Umbilical cord (tissue), 2 donors: ENCODE results near the gene TBCB. TPM values are rescaled to one million over a fixed set of nuclear protein-coding genes. Genes with fewer than 3 reads are reported as not detected.
"Not testable (repeated sequence)": the region's sequence is repeated elsewhere in the genome, so short reads cannot be mapped to it uniquely, and the experiment has no call there.

Experiments used
- DNase-seq: peaks from one replicate; pipeline ENCODE4 v3.0.0-alpha.2; 2015; ENCODE audit warnings: low spot score
- total RNA-seq: library from RNA; depleted of rRNA; stranded (reverse); fragments of >200 nt; gene quantifications from one replicate; pipeline ENCODE4 v1.2.3, GENCODE V29; 2014; ENCODE audit warnings: low replicate concordance; ENCODE audit not compliant: insufficient read depth

Gene TBCB
- total RNA-seq, 1 donor from 2014 or later = 61.6 TPM

DNA sequence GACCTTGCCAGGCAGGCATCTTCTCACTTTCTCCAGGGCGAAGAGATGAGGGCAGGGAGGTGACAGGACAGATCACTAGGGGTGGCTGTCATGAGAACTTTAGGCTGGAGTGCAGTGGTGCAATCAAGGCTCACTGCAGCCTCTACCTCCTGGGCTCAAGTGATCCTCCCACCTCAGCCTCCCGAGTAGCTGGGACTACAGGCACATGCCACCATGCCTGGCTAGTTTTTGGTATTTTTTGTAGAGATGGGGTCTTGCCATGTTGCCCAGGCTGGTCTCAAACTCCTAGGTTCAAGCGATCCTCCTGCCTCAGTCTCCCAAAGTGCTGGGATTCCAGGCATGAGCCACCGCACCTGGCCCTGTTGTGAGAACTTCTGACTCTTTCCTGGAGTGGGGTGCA lies 19.6 kb downstream of the TBCB start:
- not testable (repeated sequence) for DNase-seq

DNA sequence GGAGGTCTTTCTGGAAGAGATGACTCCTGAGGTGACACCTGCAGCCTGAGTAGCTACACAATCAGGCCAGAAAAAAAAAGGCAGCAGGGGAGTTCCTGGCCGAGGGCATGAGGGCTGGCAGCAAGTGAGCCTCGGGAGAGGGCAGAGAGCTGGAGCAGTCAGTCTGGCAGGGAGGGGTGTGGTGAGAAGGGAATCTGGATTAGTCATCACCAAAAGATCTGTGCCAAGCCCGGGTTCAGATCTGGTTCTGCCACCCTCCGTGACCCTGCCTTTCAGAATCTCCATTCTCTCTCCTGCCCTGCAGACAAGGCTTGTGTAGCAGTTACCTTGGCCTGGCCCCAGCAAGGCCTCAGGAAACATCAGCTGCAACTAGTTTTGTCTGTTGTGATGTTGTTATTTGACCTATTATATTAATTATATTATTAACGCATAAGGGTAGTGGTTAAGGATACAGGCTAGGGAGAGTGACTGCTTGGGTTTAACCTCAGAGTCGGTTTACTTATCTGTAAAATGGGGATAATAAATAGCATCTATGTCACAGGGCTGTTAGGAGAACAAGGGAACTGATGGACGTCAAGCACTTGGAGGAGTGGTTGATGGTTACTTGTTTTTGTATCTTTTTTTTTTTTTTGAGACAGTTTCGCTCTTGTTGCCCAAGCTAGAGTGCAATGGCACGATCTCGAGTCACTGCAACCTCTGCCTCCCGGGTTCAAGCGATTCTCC lies 21.9 kb downstream of the TBCB start:
- peak; percentile 56 for DNase-seq

DNA sequence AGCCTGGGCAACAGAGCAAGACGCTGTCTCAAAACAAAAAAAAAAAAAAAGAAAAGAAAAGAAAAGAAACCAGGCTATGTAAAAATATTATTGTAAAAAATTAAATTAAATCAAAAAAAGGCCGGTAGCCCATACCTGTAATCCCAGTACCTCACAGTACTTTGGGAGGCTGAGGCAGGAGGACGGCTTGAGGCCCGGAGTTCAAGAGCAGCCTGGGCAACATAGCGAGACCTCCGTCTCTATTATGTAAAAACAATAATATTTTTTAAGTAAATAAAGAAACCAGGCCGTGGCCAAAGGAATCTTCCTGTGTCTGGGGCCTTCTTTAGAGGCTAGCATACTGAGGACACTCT lies 23.8 kb downstream of the TBCB start:
- no peak for DNase-seq

DNA sequence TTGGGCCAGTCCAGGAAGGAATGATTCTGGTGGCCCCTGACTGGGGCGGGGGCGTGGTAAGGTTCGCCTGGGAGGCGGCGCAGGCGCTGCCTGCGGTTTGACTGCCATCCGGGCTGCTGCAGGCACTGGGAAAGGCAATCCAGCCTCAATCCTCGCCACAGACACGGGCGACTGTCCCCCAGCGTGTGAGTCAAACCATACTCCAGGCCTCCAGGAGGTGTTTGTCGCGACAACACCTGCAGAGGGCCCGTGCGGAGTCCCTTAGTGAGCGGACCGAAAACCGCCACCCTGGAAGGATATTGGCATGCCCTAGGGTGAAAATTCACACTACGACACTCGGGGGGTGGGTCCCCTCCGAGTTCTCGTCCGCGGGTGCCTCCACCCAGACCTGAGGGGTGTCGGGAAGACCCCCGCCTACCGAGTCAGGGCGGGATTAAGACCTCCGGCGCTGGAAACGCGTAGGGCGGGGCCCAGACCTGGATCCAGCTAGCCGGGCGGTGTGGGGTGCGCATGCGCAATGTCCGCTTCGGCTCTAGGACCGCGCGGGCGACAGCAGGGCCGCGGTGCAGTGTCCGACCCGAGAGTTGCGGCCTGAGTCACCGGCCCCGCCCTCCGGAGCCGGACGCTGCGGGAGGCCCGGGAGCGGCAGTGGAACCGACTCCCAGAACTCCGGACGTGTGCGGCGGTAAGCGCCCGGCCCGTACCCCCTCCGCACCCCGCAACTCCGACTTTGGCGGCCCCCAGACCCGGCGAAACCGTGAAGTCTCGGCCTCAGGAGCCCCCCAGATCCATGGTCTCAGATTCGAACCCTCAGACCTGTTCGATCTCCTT lies 24.4 kb downstream of the TBCB start, which contains the start of gene CAPNS1:
Gene CAPNS1 (plus strand): TSS at position 594 of the 831 bp plus-strand sequence. CDS start 946 bp downstream, outside the sequence.
- peak; percentile 99 for DNase-seq

DNA sequence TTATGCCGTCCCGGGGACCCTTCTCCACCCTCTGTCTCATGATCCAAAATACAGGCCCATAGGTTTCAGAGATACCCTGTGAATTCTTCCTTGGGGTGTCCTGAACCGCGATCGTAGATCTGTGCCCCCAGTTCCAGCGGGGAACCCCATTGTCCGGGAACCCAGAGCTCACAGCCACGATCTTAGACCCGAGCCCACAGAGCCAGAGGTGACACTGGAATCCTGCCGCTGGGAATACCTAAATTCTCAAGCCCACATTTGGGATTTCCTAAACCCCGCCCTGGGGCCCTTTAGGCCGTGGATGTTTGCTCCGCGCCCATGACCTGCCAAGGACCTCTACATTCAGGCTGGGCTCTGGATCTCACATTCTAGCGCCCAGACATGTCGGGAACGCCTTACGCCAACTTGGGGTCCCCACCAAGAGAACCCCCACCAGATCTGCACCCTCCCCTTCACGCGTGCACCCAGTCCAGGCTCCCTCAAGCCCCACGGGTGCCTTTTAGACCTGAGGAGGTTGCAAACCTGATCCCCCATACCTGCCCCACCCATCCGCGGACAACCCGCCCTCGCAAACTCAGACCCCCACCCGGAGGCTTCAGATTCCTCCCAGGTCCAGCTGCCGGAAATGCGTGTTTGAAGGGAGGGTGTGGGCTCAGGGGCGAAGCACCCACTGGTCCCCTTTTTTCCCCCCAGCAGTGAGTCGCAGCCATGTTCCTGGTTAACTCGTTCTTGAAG lies 25.2 kb downstream of the TBCB start:
- DNase-seq = peak; percentile 72

DNA sequence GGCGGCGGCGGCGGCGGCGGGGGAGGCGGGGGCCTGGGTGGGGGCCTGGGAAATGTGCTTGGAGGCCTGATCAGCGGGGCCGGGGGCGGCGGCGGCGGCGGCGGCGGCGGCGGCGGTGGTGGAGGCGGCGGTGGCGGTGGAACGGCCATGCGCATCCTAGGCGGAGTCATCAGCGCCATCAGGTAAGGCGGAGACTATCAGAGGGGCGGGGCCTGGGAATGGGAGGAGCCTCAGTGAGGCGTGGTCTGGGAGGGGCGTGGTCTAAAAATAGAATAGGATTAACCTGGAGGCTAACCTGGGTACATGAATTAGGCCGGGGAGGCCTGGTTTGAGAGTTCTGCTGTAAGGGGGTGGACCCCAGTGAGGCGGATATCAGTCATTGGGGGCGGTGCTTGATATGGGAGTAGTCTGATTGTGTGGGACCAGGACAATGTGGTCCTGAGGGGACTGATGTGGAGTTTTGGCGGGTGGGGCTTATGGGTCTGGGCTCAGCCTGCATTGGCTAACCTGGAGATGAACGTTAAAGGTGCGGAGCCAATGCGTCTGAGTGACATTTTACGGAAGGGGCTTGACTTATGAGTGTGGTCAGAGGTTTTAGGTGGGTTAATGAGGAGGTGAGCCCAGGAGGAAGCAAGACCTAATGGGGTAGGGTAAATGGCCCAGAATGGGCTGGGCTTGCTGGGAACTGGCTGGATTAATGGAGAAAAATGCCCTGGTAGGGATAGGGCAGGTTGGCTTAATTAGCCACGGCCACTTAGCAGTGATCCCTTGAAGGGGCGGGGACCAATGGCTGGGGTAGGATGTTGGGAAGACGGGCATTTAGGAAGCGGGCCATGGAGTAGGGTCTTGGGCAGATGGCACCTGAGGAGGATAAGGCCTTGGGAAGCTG lies 26.0 kb downstream of the TBCB start:
- DNase-seq = peak; percentile 75

DNA sequence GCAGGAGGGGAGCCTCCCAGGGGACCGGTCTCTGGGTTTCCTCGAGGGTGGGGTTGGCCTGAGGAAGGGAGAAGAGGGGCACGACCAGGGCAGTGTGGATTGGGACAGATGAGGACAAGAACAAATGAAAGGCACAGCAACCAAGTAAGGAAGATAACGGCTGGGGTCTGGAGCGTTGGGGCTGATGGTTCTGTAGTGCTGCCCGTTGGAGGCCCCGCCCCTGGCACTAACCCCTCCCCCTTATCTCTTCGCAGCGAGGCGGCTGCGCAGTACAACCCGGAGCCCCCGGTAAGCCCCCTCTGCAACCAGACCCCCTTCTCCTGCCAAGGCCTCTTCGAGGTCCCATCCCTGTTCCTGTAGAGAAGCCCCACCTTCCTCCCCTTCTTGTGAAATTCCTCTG lies 26.8 kb downstream of the TBCB start:
- no peak for DNase-seq

DNA sequence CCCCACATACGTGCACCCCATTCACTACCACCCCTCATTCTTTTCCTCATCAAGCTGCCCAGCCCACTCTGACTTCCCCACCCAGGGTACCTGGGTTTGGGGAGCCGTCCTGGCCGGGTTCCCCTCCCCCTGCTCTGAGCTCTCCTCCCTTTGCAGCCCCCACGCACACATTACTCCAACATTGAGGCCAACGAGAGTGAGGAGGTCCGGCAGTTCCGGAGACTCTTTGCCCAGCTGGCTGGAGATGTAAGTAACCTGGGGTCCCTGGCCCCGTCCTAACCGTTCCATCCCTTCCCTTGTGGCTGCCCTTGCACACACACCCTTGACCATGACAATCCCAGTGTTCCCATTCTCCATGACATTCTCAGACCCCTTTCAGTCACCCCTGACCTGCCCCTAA lies 27.2 kb downstream of the TBCB start:
- DNase-seq = no peak

DNA sequence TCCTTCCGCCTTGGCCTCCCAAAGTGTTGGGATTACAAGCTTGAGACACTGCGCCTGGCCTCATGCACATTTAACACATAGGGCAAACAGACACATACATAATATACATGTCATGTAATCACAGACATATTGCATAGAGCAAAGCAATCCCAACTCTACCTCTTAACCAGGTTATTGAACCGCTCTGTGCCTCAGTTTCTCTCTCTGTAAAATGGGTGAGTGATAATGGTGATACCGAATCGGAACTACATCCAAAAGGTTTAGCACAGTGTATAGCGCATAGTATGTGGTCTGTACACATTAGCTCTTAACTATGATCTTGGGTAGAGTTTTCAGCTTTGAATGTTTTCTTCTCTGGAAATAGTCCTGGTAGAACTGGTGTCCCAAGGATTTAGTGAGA lies 29.4 kb downstream of the TBCB start:
- no peak for DNase-seq

DNA sequence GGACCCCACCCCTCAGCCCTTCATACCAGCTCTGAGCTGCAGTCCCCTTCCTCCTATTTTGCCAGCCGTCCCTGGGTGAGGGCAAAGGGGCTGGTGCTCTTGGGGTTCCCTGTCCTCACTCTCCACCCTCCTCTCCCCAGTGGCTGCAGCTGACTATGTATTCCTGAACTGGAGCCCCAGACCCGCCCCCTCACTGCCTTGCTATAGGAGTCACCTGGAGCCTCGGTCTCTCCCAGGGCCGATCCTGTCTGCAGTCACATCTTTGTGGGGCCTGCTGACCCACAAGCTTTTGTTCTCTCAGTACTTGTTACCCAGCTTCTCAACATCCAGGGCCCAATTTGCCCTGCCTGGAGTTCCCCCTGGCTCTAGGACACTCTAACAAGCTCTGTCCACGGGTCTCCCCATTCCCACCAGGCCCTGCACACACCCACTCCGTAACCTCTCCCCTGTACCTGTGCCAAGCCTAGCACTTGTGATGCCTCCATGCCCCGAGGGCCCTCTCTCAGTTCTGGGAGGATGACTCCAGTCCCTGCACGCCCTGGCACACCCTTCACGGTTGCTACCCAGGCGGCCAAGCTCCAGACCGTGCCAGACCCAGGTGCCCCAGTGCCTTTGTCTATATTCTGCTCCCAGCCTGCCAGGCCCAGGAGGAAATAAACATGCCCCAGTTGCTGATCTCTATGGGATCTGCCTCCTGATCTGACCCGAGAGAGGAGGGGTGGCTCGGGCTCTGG lies 34.6 kb downstream of the TBCB start:
- DNase-seq = no peak

DNA sequence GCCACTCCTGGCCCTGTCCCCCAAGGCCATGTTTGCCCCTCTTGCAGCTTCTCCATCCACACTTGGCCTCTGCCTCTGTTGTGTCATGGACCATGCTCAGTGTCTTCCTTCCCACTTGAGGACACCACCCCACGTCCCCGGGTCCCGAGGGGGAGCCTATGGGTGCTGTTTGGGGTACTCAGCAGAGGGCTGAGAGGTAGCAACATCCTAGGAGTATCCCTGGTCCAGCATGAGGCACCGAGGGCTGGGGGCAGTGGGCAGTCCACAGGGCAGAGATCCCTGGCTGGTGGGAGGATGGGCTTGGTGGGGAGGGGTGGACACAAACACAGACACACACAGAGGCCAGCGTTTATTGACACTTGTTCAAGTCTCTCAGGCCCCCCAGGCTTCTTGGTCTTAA lies 35.3 kb downstream of the TBCB start:
- DNase-seq = no peak

DNA sequence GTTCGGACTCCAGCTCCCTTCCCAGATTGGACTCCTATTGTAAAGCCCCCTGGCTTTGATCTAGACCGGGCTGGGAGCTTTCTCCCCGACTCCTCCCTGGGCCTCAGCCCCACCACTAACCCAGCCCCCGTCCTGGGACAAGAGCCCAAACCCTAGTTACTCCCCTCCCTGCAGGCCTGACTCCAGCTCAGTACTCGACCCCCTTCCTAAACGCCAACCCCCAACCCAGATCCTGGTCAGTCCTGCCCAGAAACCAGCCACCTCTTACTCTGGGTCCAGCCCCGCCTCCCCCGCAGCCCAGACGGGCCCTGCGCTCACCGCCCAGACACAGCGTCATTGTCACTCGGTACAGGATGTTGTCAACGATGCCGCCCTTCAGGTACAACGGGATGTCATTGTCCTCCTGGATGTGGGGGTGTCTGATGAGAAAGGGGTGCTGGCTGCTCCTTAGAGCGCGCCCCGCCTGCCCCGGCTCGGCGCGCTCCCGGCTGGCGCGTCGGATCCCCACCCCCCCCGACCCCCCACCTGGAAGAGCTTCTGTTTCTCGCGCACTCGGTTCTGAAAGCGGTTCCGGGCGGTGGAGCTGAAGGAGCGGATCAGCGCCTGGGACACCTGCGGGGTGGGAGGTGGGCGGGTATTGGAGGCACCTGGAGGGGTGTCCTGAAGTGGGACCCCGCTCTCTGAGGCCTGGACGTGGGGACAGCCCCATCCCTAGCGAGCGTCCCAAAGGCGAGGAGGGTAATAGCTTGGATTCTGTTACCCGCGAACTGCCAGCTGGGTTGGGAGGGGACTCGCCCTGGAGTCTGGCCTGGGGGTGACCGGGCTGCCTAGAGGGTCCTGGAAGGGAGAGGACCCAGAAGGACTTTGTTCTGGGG lies 36.1 kb downstream of the TBCB start:
- peak; percentile 79 for DNase-seq

DNA sequence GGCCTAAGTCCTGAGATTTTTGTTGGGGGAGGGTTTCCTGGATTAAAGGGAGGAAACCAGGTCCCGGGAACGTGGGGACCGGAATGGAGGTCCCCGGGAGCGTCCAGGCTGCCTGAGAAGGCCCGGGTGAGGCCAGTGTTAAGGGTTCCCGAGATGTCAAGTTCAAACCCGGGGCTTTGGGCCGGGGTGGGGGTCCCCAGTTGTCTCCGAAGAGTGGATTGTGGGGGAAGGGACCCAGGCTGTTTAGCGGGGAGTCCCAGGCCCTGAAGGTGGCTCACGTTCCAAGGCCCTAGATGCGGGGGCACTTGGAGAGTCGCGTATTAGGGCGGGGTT lies 36.7 kb downstream of the TBCB start:
- no peak for DNase-seq

DNA sequence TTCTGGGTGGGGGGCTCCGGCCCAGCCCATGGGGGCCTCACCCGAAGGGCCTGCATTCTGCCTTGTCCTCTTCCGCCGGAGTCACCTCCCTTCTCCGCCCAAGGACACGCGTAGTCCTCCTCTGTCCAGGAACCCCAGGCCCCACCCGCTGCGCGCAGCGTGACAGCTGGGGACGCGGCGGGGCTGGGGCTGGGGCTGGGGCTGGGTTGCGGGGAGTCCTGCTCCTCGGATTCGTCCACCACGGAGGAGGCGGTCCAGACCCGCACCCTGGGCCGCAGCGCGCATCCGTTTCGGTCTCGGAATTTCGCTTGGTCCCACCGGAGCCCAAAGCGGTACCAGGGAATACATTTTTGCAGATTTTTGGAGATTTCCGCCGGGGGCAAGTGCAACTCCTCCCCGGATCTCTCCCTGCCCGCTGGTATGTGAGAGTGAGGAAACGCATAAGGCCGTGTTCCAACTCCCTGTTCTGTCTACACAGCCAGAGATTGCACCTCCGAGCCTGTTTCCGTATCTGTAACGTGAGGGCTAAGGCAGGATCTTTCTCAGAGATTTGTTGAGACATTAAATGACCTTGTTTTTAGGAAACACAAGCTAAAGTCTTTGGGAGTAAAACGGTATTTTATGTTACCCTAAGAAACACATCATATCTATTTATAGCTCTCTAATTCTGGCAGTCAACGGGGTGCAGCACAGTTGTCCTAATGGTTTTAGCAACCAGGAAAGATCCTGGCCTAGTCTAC lies 37.3 kb downstream of the TBCB start, which contains the start of gene COX7A1:
Gene COX7A1 (minus strand): TSS at position 96 of the 740 bp plus-strand sequence. CDS start 40 bp downstream, at position 56.
- DNase-seq = peak; percentile 71

DNA sequence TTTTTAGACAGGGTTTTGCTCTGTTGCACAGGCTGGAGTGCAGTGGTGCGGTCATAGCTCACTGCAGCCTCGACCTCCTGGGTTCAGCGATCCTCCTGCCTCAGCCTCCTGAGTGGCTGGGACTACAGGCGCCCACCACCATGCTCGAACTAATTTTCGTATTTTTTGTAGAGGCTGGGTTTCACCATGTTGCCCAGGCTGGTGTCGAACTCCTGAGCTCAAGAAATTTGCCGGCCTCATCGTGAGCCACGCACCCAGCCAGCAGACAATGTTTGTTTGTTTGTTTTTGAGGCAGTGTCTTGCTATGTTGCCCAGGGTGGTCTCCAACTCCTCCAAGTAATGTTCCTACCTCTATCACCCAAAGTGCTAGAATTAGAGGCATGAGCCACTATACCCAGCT lies 37.9 kb downstream of the TBCB start:
- no peak for DNase-seq

DNA sequence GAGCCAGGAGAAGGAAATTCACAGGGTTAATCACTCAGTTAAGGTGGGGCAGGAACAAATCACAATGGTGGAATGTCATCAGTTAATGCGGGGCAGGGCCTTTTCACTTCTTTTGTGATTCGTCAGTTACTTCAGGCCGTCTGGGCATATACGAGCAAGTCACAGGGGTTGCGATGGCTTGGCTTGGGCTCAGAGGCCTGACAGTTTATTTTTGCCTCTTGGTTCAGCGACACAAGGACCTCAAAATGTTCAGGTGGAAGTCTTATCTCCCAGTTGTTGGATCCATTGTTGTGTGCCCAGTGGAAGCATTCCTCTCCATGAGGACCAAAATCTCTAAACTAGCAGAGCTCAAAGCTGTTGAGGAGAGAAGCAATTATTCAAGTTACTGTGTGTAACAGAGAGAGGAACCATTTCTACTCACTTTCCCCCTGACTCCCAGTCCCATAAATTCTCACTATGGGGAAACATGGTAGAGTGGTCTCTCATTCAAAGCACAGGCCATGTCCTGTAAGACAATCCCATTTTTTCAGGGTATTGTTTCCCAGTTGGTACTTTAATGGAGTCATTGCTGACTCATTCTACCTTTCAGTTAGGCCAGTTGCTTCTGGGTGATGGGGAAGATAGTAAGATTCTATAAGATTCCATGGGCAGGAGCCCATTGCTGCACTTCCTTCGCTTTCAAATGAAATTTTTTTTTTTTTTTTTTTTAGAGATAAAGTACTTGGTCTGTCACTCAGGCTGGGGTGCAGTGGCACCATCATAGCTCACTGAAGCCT lies 45.7 kb downstream of the TBCB start:
- no peak for DNase-seq

DNA sequence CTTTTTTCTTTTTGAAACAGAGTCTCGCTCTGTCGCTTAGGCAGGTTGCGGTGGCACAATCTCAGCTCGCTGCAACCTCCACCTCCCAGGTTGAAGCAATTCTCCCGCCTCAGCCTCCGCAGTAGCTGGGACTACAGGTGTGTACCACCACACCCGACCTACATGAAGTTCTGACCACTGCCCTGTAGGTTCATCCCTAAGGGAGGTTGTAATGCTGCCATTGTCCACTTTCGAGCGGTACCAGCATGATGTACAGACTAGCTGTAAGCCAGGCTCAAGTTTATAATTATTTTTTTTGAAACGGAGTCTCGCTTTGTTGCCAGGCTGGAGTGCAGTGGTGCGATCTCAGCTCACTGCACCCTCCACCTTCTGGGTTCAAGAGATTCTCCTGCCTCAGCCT lies 48.5 kb downstream of the TBCB start:
- DNase-seq = no peak
